ENCODE measurements around the gene OTOP3. TPM values are rescaled to one million over a fixed set of nuclear protein-coding genes. Genes with fewer than 3 reads are reported as not detected.

The OTOP3 gene
- total and polyA plus RNA-seq, 8 donors = 0.15 to 0.65 (median 0.35) TPM

GRCh38 chr17:74972107-74972972 is 36.6 kb downstream of the OTOP3 start, which contains the start of gene HID1:
Gene HID1 (minus strand): TSS chr17:74972759. CDS start chr17:74972656, 103 bp downstream.
- Histone ChIP-seq H3K27me3 (no peaks in the 10 kb centered on the region), H3K4me1 (peaks cover 11 to 25% (median 20%) of the 10 kb centered on the region in 3 donors), H3K27ac (peak within 1 kb of the TSS; percentile 74 to 85 (median 79)), H3K4me3 (peak within 1 kb of the TSS; percentile 81 to 95 (median 90)), H3K36me3 (no peaks in the 10 kb centered on the region), H3K9me3 (no peaks in the 10 kb centered on the region)
- FAIRE-seq = no peak
- peak; percentile 83 to 87 (median 85) for ATAC-seq
- DNase-seq = peak; percentile 79 to 97 (median 90)
- 1% methylated on average over 55 to 95 of the region's 95 CpGs for WGBS, 2 donors
- no peak for TF ChIP-seq CTCF (IDR thresholded peaks at IDR 0.05)
- intact Hi-C loops (cut with DNase I) = no loop called here

- intact Hi-C loops (cut with DNase I) = no loop called here
- FAIRE-seq = no peak
- 26 to 28% methylated on average over 17 of the region's 17 CpGs for WGBS, 2 donors
- no peak for ATAC-seq
- peak overlapping the region in 3 of 4 donors; percentile 75 to 85 (median 83) for H3K27ac ChIP-seq
- peak overlapping the region; percentile 81 to 95 (median 90) for H3K4me3 ChIP-seq
- H3K4me1 ChIP-seq = peaks cover 11 to 25% (median 20%) of the 10 kb centered on the region in 3 donors
- no peaks in the 10 kb centered on the region for H3K36me3 ChIP-seq
- DNase-seq = no peak
- no peaks in the 10 kb centered on the region for H3K27me3 ChIP-seq
- no peaks in the 10 kb centered on the region for H3K9me3 ChIP-seq
- no peak for TF ChIP-seq CTCF (IDR thresholded peaks at IDR 0.05)
Observed at GRCh38 chr17:74972973-74973328, 37.3 kb downstream of the OTOP3 start.

- Histone ChIP-seq H3K4me3 (no peak overlapping the region), H3K4me1 (peaks cover 0 to 5% (median 0%) of the 10 kb centered on the region in 3 donors), H3K27ac (no peak overlapping the region), H3K36me3 (no peaks in the 10 kb centered on the region), H3K9me3 (no peaks in the 10 kb centered on the region), H3K27me3 (no peaks in the 10 kb centered on the region)
- intact Hi-C loops (cut with DNase I) = no loop called here
- FAIRE-seq (no peak), DNase-seq (no peak), ATAC-seq (no peak)
- 70 to 86% methylated on average over 4 of the region's 4 CpGs for WGBS, 2 donors
- no peak for TF ChIP-seq CTCF (IDR thresholded peaks at IDR 0.05)
Observed at GRCh38 chr17:74975943-74976342, 40.2 kb downstream of the OTOP3 start.

GRCh38 chr17:74977802-74978201 is 42.1 kb downstream of the OTOP3 start:
- DNase-seq = no peak
- no peaks in the 10 kb centered on the region for H3K36me3 ChIP-seq
- intact Hi-C loops (cut with DNase I) = no loop called here
- no peak overlapping the region for H3K27ac ChIP-seq
- no peaks in the 10 kb centered on the region for H3K27me3 ChIP-seq
- WGBS, 2 donors = 77 to 96% methylated on average over 3 of the region's 3 CpGs
- H3K4me1 ChIP-seq = peaks cover 4 to 10% (median 7%) of the 10 kb centered on the region in 3 donors
- FAIRE-seq = no peak
- H3K4me3 ChIP-seq = no peak overlapping the region
- ATAC-seq = no peak
- H3K9me3 ChIP-seq = no peaks in the 10 kb centered on the region
- TF ChIP-seq CTCF (IDR thresholded peaks at IDR 0.05) = no peak

GRCh38 chr17:74978240-74978639 is 42.5 kb downstream of the OTOP3 start:
- FAIRE-seq = no peak
- no peaks in the 10 kb centered on the region for H3K36me3 ChIP-seq
- H3K9me3 ChIP-seq = no peaks in the 10 kb centered on the region
- no peak for DNase-seq
- no peak for ATAC-seq
- no peak overlapping the region for H3K4me3 ChIP-seq
- TF ChIP-seq CTCF (IDR thresholded peaks at IDR 0.05) = no peak
- no peak overlapping the region for H3K27ac ChIP-seq
- 78 to 85% methylated on average over 3 of the region's 3 CpGs for WGBS, 2 donors
- H3K27me3 ChIP-seq = no peaks in the 10 kb centered on the region
- intact Hi-C loops (cut with DNase I) = no loop called here
- H3K4me1 ChIP-seq = peaks cover 4 to 10% (median 7%) of the 10 kb centered on the region in 3 donors

Data from pancreas (tissue), 10 donors.